Measurements from ENCODE around the gene SEMA4A. TPM values are rescaled to one million over a fixed set of nuclear protein-coding genes. Genes with fewer than 3 reads are reported as not detected.
A peak's percentile ranks its signal among the peaks of the same experiment; 100 is the strongest.

The SEMA4A gene
- total and polyA plus RNA-seq, 9 donors = 2.1 to 9.0 (median 3.7) TPM

DNA sequence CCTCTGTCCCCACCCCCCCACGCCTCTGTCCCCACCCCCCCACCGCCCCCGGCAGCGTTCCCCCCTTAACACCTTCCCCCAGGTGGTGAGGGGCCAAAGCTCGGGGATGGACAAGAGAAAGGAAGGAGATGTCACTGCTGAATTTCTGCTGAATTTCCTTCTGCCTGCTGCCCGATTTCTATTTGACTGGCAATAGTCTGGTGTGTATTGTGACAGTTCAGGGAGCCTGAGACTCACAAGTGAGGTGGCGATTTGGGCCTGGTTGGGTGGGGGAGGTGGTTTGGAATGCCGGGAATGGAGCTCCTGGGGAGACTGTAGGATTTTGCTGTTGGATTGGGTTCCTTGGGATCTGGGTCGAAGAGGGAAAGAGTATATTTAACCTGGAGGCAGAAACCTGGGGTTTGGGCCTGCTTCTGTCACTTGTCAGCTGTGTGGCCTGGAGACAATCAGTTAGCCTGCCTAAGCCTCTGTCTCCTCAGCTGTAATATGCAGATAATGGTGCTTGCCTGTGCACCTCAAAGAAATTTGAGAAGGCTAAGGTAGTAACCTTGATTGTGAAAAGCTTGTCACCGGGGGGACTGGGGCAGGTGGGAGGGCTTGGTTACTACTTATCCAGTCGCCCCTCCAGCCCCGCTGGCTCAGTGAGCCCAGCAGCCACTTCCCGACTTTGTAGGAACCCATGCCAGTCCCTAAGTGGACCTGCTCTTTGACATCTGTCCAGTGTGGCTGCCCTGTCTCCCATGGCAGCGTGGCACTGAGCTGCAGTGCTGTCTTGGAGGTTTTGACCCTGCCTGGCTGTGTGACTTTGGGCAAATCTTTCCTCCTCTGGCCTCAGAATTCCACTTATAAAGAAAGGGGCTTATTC is 46.5 kb upstream of the SEMA4A start:
- DNase-seq = peak in 2 of 5 donors; percentile 49 to 52
- intact Hi-C loops (cut with DNase I) = no loop called here
- Histone ChIP-seq H3K36me3 (no peaks in the 10 kb centered on the region), H3K27ac (peak overlapping the region; percentile 90 to 96), H3K9me3 (no peaks in the 10 kb centered on the region), H3K4me3 (no peak overlapping the region), H3K27me3 (no peaks in the 10 kb centered on the region), H3K4me1 (ENCODE audit: insufficient read depth) (peaks cover 41% of the 10 kb centered on the region)
- TF ChIP-seq POLR2A (IDR thresholded peaks at IDR 0.05) (no peak), EP300 (IDR thresholded peaks at IDR 0.05) (no peak)
- 32 to 41% (median 38%) methylated on average over 11 to 14 of the region's 14 CpGs for WGBS, 3 donors

DNA sequence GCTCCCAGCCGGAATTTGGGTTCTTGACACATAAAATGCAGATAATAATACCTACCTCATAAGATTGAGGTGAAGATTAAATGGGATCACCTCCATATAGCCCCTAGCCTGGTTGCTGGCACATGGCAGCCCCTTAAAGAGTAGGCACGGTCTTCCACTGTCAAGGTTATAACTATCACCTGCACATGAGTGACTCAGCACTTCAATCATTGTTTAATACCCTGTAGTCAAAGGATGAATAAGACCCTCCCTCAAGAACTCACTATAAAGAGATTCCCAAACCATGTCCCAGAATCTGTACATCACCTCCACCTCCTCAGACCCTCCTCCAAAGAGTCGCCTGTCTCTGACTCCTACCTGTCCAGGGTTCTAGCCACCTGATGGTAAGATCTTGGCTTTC is 45.3 kb upstream of the SEMA4A start:
- whole genome bisulfite sequencing, 3 donors = 80 to 86% (median 81%) methylated on average over 3 of the region's 3 CpGs
- H3K36me3 ChIP-seq = no peaks in the 10 kb centered on the region
- no peaks in the 10 kb centered on the region for H3K27me3 ChIP-seq
- H3K4me1 ChIP-seq (ENCODE audit: insufficient read depth) = peaks cover 31% of the 10 kb centered on the region
- H3K27ac ChIP-seq = peak overlapping the region; percentile 90 to 96
- no peak overlapping the region for H3K4me3 ChIP-seq
- TF ChIP-seq, protein P1, sequence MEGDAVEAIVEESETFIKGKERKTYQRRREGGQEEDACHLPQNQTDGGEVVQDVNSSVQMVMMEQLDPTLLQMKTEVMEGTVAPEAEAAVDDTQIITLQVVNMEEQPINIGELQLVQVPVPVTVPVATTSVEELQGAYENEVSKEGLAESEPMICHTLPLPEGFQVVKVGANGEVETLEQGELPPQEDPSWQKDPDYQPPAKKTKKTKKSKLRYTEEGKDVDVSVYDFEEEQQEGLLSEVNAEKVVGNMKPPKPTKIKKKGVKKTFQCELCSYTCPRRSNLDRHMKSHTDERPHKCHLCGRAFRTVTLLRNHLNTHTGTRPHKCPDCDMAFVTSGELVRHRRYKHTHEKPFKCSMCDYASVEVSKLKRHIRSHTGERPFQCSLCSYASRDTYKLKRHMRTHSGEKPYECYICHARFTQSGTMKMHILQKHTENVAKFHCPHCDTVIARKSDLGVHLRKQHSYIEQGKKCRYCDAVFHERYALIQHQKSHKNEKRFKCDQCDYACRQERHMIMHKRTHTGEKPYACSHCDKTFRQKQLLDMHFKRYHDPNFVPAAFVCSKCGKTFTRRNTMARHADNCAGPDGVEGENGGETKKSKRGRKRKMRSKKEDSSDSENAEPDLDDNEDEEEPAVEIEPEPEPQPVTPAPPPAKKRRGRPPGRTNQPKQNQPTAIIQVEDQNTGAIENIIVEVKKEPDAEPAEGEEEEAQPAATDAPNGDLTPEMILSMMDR (IDR thresholded peaks at IDR 0.05) = no peak
- TF ChIP-seq EP300 (IDR thresholded peaks at IDR 0.05) (no peak), POLR2A (IDR thresholded peaks at IDR 0.05) (no peak)
- no peaks in the 10 kb centered on the region for H3K9me3 ChIP-seq
- intact Hi-C loops (cut with DNase I) = no loop called here
- DNase-seq = no peak

DNA sequence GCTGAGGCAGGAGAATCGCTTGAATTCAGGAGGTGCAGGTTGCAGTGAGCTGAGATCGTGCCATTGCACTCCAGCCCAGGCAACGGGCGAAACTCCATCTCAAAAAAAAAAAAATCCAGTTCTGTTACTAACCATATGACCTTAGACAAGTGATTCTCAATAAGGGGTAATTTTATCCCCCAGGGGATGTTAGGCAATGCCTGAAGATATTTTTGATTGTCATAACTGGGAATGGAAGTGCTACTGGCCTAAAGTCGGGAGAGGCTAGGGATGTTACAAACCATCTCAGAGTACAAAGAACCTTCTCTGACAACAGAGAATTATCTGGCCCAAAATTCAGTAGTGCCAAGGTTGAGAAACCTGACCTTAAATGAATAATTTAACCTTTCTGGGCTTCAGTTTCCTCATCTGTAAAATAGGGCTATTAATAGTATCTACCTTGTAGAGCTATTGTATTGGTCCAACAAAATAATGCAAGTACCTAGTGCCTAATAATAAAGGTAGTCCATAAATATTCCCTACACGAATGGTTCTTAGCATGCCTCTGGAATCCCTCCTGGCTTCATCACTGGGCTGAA is 44.6 kb upstream of the SEMA4A start:
- H3K27me3 ChIP-seq = no peaks in the 10 kb centered on the region
- H3K4me3 ChIP-seq = no peak overlapping the region
- TF ChIP-seq, protein P1 (IDR thresholded peaks at IDR 0.05) = no peak
- TF ChIP-seq EP300 (IDR thresholded peaks at IDR 0.05) (no peak), POLR2A (IDR thresholded peaks at IDR 0.05) (no peak)
- intact Hi-C loops (cut with DNase I) = no loop called here
- no peak for DNase-seq
- H3K4me1 ChIP-seq (ENCODE audit: insufficient read depth) = peaks cover 25% of the 10 kb centered on the region
- no peaks in the 10 kb centered on the region for H3K36me3 ChIP-seq
- H3K27ac ChIP-seq = peak overlapping the region in 1 of 2 donors; percentile 44
- H3K9me3 ChIP-seq = no peaks in the 10 kb centered on the region
- 75 to 78% (median 75%) methylated on average over 6 of the region's 6 CpGs for WGBS, 3 donors

DNA sequence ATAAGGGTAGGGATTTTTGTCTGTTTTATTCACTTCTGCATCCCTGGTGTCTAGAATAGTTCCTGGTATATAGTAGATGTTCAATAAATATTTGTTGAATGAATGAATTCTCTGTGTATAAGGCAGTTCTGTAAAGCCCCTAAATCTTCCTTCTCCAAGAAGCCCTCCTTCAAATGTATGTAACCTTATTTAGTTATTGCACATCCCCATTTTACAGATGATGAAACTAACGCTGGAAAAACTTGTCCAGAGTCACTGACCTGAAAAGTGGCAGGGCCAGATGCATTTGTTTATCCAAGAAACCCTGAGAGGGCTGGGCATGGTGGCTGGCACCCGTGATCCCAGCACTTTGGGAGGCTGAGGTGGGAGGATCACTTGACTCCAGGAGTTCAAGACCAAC is 43.1 kb upstream of the SEMA4A start:
- peaks cover 16% of the 10 kb centered on the region for H3K4me1 ChIP-seq (ENCODE audit: insufficient read depth)
- H3K36me3 ChIP-seq = no peaks in the 10 kb centered on the region
- intact Hi-C loops (cut with DNase I) = no loop called here
- TF ChIP-seq POLR2A (IDR thresholded peaks at IDR 0.05) (no peak), EP300 (IDR thresholded peaks at IDR 0.05) (no peak)
- TF ChIP-seq, protein P1 (IDR thresholded peaks at IDR 0.05) = no peak
- H3K27ac ChIP-seq = peak overlapping the region in 1 of 2 donors; percentile 26
- 76 to 94% (median 94%) methylated on average over 2 of the region's 2 CpGs for WGBS, 3 donors
- DNase-seq = no peak
- no peaks in the 10 kb centered on the region for H3K9me3 ChIP-seq
- no peak overlapping the region for H3K4me3 ChIP-seq
- H3K27me3 ChIP-seq = no peaks in the 10 kb centered on the region
